ENCODE results near the gene B3GAT3.
"Not testable (repeated sequence)": the region's sequence is repeated elsewhere in the genome, so short reads cannot be mapped to it uniquely, and the experiment has no call there.

The B3GAT3 gene

DNA sequence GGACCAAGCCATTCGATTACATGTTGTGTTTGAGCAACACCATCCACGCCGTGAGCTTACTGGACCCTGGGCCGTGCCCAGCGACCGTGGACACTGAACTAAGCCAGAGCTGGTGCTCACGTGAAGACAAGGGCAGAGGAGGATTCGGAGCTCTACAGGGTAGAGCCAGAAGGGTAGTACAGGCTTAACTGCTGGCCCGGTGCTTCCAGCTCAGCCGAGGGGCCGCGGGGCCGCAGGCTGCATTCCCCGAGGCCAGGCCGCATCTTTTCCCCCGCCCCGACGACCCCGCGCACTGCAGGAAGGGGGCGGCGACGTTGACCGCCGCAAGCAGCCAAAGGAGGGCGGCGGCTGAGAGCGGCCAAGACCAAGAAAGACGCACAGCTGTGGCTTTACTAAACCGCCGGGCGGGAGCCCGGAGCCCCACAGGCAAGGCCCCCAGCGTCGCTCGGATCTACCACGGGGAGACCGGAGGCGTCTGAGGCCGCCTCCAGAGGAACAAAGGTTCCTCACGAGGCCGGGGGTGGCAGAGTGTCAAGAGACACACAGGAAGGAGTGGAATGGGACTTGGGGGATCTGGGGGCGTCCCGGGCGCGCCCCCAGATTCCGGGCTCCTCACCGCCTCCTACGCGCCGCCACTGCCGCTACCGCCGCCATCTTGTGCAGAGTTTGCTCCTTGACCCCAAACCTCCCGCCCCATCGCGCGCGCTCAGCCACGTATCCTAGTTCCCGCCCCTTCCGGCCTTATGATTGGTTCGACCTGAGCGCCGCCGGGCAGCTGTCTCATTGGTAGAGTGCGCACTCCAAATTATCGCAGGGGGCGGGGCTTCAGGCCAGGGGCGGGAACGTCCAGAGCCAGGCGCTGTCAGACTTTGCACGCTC, 24.4 kb upstream of the B3GAT3 start, which contains the start of gene GANAB:
Gene GANAB, minus strand, starts transcription at position 668 of the 879 bp plus-strand sequence. Its CDS starts 14 bp downstream, at position 654.
- peak; percentile 90 for DNase-seq

DNA sequence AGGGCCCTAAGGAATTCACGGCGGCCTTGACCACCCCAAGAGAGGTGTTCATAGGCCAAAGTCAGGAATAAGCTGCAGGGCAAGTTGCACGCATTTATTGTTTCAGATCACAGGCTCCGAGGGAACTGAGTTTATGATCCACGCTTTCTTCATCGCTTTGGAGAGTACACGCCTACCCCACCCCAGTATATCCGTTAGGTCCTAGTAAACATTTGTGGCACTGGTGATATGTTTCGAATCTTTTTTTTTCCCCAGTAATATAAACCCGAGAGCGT, 23.8 kb upstream of the B3GAT3 start:
- no peak for DNase-seq

DNA sequence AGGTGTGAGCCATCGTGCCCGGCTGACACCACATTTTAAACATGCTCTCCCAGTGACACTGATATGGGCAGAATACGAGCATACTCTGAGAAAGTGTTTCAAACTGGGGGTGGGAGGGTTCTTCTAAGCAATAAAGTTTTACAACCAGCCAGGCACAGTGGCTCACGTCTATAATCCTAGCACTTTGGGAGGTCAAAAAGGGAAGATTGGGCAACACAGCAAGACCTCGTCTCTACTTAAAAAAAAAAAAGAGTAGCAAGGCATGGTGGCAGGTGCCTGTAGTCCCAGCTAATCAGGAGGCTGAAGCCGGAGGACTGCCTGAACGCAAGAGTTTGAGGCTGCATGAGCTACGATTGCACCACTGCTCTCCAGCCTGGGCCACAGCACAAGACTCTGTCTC, 22.4 kb upstream of the B3GAT3 start:
- DNase-seq, result no peak

DNA sequence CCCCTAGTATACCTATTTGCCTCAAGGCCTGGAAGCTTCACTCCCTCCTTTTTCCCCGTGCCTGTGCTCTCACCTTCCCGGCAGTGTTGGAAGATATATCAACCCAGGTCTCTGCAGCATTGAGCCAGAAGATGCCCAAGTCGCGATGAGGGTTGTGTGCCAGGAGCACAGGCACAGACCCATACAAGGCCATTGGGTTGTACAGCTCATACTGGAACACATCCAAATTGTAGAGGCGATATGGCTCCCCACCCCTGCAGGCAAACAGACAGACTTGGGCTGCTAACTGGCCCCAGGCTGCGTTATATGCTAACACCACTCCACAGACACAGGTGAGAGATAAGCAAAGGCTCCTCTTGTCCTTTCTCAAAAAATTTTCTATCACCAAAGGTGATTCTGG, 10.7 kb upstream of the B3GAT3 start:
- no peak for DNase-seq

DNA sequence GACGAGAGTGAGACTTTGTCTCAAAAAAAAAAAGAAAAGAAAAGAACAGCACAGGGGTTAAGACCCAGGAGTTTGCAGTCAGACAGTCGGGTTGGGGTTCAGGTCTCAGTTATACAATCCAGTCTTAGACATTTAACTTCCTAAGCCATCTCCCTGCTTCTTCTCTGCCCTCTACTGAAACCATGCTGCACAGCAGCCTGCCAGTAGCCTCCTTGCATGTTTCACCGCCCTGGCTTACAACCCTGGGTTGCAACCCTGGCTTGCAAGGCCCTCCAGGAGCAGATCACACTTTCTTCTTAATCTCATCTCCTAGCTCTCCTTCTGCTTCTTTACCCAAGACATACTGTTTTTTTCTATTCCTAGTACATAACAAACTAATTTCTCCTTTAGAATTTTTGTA, 5.9 kb upstream of the B3GAT3 start:
- no peak for DNase-seq

DNA sequence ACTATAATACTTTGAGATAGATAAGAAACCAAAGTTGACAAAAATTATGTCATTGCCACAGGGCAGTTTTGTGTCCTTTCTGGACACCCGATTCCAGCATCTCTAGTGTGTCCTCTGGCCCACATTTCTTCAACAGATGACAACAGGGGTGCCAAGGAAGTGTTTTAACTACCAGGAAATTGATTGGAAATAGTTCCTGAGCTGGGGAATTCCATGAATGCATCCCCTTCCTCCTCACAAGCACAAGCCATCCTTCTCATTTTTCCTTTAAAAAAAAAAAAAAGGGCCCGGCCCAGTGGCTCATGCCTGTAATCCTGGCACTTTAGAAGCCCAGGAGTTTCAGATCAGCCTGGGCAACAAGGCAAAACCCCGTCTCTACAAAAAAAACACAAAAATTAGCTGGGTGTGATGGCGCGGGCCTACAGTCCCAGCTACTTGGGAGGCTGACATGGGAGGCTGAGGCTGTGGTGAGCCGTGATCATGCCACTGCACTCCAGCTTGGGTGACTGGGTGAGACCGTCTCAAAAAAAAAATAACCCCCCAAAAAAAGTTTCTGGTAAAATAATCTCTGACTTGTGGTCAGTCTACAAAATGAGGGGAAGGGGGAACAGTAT, 797 bp upstream of the B3GAT3 start:
- DNase-seq, result no peak

DNA sequence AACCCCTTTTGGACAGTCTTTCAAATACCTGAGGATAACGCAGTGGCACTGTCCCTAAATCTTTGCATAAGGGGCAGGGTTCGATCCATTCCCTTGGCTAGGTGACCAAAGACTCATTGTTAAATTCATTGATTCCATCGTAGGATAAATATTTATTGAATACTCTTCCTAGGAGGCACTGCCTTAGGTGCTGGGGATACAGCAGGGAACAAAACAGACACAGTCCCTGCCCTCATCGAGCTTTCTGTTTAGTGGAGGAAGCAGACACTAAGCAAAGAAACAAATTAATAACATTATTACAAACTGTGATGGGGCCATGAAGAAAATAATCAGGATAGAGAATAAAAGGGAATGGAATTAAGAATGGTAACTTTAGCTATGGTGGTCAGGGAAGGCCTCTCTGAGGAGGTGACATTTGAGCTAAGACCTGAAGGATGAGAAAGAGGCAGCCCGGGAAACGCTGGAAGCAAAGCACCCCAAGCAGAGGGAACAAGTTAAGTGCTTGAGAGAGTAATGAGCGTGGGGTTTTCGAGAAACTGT, 689 bp downstream of the B3GAT3 start:
- no peak for DNase-seq

DNA sequence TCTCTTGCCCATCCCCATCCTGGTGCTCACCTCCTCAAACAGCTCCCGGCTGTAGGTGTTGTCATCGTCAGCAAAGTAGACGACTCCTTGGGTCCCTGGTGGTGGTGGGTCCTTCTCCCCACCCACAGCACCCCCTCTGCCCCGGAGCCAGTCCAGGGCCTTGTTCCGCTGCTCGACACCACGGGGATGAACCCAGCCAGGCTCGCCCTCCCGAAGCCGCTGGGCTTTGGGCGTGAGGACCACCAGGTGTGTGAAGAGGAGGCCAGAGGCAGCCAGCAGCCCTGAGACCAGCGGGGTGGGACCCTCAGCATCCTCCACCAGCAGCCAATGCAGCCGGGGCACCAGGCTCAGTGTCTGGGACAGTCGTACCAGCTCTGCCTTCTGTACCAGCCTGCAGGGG, 4.8 kb downstream of the B3GAT3 start:
- not testable (repeated sequence) for DNase-seq

DNA sequence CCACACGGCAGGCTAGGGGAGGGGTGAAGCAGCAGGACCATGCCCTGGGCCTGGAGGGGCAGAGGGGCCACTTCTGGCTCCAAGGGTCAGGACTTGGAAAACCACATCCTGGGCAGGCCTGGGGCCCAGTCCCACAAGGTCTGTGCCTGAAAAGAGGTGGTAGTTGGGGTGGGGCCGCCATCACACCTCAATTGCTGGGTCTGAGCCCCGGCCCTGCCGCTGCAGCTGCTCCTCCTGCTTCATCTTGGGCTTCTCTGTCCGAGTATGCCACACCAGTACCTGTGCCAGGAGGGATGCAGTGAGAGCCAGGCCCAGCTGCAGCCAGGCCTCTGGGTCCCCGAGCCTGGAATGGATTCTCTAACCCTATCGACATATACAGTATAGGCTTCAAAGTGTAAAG, 6.3 kb downstream of the B3GAT3 start:
- no peak for DNase-seq

DNA sequence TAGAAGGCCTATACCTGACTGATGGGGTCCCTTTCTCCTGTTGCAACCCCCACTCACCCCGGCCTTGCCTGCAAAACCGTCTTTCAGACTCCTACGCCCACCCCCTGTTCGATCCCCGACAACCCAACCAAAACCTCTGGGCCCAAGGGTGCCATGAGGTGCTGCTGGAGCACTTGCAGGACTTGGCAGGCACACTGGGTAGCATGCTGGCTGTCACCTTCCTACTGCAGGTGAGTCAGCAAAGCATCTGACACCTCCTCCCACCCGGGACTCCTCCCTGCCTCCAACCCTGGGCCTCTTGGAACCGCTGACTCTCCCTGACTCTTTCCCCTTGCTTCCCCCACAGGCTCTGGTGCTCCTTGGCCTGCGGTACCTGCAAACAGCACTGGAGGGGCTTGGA, 7.5 kb downstream of the B3GAT3 start:
- no peak for DNase-seq

DNA sequence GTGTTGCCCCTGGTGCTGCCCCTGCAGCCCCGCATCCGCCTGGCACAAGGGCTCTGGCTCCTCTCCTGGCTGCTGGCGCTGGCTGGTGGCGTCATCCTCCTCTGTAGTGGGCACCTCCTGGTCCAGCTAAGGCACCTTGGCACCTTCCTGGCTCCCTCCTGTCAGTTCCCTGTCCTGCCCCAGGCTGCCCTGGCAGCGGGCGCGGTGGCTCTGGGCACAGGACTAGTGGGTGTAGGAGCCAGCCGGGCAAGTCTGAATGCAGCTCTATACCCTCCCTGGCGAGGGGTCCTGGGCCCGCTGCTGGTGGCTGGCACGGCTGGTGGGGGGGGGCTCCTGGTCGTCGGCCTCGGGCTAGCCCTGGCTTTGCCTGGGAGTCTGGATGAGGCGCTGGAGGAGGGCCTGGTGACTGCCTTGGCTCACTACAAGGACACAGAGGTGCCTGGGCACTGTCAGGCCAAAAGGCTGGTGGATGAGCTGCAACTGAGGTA, 8.5 kb downstream of the B3GAT3 start:
- DNase-seq, result no peak

DNA sequence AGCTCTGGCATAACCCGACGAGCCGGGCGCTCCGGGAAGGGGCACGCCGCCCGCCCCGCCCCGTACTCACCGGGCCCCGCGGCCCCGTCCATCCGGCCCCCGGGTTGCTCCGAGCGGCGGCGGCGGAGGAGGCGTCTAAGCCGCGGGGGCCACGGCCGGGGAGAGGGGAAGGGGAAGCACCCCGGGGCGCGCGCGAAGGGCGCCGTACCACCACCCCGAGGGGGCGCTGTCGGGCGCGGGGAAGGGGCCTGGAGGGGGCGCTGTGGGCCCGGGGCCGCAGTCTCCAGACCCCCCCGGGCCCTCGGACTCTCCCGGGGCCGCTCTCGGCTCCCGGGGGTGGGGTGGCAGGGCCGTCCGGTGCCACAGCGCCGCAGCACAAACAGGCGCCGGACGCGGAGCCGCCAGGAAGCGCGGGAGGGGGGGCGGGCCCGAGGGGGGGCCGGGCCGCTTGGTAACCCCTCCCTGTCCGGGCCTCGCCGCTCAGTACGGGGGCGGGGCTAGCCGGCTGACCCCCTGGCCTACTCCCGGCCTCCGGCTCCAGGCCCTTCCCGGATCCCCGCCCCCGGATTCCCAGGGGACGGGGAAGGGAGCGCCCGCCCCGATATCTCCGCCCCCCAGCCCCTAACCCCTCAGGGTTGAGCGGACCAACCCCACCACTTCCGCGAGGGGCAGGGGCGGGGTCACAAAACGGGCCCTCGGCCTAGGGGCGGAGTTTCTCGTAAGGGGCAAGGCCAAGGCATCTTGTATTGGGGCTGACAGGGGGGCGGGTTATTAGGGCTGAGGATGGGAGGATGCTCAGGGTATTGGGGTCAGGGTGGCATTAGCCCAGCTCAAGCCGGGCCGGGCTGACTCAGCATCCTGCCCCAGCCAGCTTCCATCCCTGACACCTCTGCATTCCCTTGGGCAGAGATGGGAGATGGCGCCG, 9.2 kb downstream of the B3GAT3 start, which contains the start of the genes EML3 and ROM1:
Gene EML3, minus strand, starts transcription at position 410 of the 925 bp plus-strand sequence. Its CDS starts 318 bp downstream, at position 92.
Gene ROM1, plus strand, starts transcription at position 892 of the 925 bp plus-strand sequence. Its CDS starts 25 bp downstream, at position 917.
- peak; percentile 43 for DNase-seq

DNA sequence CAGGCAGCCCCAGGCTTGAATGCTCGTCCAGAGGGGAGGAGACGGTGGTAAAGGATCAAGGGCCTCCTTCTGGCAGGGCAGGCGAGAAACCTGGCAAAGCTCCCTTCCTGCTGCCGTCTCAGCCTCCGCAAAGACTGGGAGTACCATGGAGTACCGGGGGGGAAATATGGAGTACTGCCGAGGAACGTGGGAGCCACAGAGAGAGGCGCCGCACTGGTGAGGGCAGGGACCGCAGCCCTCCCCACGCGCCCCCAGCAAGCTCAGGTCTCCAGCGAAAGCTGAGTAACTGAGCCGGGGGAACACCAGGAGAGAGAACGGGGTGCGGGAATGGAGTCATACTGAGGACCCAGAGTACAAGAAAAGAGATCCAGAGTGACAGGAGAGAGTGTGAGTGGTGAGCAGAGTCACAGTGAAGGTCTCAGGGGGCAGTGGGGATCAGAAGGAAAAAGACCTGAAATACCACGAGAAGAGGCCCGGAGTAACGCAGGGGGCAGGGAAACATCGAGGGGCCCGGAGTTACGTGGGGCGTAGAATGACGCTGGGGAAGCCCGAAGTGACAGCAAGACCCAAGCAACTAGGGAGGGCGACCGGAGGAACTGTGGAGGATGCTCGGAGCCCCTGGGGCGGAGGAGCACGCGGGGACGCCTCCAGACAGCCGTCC, 10.0 kb downstream of the B3GAT3 start:
- DNase-seq, result no peak

DNA sequence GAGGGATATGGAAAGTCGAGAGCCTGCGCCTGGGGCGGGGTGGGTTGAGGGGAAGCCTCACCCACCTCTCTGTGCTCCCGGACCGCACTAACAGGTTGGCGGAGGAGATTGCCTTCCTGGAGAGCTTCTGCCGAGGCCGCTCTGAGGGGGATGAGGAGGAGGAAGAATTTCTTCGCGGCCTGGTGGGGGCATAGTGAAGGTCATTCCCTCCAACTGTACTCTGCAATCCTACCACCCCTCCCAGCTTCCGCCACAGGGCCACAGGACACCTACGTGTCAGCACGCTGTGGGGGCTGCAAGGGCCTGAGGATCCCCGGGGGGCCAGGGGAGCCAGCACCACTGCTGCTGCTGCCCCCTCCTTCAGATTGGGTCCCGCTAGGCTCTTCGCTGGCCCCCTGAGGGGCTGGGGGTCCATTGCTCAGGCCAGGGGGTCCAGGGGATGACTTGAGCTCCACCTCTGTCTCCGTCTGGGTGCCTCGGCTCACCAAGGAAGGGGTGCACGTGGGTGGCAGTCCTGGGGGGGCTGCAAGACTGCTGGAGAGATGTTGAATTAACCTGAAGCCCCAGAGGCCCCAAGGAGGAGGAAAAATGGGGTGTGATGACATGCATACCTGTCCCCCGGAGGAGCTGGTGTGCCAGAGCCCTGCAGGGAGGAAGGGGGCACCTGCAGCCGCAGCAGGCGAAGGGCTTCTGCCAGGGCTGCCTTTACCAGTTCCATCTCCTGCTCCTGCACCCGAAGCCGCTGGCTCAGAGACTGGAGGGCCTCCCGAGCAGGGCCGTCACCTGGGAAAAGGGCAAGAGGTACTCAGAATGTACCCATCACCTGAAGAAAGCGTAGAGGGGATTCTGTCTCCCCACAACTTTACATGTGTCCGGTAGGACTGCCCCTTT, 10.7 kb downstream of the B3GAT3 start:
- DNase-seq, result no peak

DNA sequence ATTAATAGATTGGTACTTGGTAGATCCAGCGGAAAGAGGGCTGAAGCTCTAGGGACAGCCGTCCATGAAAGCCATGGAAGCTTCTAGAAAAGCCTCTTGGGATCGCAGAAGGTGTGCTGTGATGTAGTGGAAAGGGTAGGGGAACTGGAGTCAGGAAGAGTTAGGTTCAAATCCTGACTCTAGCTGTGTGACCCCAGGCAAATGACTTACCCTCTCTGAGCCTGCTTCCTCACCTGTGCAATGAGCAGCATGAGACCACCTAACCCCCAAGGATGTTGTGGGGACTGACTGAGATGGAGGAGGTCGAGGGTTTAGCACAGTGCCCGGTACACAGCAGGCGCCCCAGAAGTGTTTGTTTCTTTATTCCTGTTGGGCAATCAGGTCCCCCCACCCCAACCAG, 11.4 kb downstream of the B3GAT3 start:
- DNase-seq, result no peak

DNA sequence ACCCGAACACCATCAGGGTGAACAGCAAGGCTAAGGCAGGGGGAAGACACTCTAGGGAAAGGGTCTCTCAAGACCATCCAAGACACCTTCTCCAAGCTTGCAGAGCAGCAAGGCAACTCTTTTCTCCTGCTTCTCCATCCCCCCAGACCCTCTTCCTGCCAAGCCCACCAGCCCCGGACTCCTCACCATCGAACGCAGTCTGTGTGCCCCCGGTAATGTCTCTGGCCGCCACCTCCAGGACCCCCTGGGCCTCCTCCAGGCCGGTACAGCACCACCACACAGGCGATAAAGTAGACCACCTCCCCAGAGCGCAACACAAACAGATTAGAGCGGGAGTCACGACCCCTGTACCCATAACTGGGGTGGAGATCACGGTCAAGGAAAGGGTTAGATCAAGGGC, 13.0 kb downstream of the B3GAT3 start:
- DNase-seq, result no peak

DNA sequence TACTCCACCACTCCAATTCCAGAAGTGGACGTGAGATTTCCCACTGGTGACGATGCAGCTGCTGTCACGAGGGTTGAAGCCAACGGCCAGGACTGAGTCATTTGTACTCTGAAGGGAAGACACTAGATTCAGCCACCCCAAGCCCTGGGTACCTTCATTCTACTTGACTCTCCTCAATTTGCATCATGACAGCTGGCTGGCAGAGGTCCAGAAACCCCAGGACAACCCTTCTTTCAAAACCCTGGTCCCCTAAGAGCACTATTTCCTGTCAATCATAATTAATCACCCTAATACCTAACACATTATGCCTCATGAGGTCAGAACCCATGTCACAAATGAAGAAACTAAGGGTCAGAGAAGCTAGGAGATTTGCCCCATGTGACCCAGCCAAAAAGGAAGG, 14.1 kb downstream of the B3GAT3 start:
- DNase-seq, result no peak

DNA sequence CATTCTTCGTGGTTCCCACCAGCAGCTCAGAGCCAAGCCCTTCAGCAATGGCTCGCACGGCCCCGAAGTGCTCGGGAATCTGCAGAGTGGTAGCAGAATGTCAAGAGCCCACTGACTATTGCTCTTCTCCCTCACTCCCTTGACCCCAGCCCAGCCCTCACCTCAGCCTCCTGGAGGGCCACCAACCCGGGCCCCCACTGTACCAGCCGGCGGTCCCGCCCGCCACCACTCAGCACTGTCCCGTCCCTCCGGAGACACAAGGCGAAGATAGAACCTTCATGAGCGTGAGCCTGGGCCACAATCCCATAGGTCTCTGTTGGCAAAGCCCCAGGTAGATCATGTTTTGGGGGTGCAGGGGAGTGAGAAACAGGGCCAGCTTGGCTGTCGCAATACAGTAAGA, 15.9 kb downstream of the B3GAT3 start:
- no peak for DNase-seq

DNA sequence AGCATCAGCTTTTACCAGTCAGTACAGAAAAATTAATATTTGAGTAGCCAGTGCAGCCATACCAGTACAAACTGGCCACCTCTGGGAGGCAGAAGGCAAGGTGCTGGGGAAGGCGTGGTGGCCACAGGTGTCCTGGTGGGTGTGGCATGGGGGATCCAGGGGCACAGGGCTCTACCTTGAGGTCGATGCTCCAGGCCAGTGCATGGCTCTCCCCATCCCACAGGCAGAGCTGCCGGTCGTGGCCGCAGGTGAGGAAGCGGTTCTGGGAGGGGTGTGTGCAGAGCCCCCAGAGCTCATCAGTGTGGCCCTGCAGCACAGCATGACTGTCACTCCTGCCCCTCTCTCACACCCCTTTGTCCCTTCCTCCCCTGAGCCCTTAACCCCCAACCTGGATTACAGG, 16.3 kb downstream of the B3GAT3 start:
- no peak for DNase-seq

DNA sequence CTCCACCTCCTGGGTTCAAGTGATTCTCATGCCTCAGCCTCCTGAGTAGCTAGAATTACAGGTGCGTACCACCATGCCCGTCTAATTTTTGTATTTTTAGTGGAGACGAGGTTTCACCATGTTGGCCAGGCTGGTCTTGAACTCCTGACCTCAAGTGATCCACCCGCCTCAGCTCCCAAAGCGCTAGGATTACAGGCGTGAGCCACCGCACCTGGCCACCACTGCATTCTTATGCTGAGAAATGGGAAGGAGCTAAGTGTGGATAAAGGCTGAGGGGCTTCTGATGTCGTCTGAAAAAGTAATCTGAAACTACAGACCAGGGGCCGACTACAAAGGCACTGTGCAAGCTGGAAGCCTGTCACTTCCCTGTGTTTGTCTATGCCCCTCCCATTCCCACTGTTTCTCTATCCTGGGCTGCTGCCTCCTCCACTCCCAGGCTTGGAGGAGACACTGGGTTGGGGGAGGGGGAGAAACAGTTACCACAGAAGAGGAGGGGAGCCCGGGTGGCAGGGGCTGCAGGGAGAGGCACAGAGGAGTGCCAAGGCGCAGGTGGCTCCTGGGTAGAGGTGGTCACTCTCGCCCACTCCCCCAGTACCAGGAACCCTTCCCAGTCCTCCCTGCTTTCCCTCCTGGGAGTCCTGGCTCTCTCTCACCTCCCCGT, 17.2 kb downstream of the B3GAT3 start:
- DNase-seq, result no peak
